Anterior cingulate cortex (tissue), 58 donors: Measurements from ENCODE around the gene ERO1A.

Experiments
- DNase-seq, 58 donors: peaks; one replicate each; lab custom pipeline; 2025; lab: John Stamatoyannopoulos, UW

The ERO1A gene

GRCh38 chr14:52610187-52610586, 85.2 kb downstream of the ERO1A start:
- DNase-seq, result no peak

GRCh38 chr14:52609445-52610044, 85.8 kb downstream of the ERO1A start:
- no peak for DNase-seq

GRCh38 chr14:52607061-52607460, 88.3 kb downstream of the ERO1A start:
- DNase-seq, result no peak

GRCh38 chr14:52602131-52602530, 93.2 kb downstream of the ERO1A start:
- DNase-seq, result no peak

- no peak for DNase-seq
Measured at GRCh38 chr14:52599974-52600373, 95.4 kb downstream of the ERO1A start.

- no peak for DNase-seq
Measured at GRCh38 chr14:52598568-52598967, 96.8 kb downstream of the ERO1A start.

GRCh38 chr14:52596861-52597260, 98.5 kb downstream of the ERO1A start:
- no peak for DNase-seq

GRCh38 chr14:52596320-52596719, 99.0 kb downstream of the ERO1A start:
- DNase-seq, result no peak

GRCh38 chr14:52590318-52590717, 105.0 kb downstream of the ERO1A start:
- no peak for DNase-seq
